Stimulated activated CD8-positive, alpha-beta memory T cell treated with anti-CD3 and anti-CD28 coated beads, Interleukin-15, amount 100 ng/mL, for 48 hours (primary cell): ENCODE data around the gene TMPRSS3.

Experiments
- DNase-seq, 2 donors: peaks; one replicate each; pipeline ENCODE4 v3.0.0-alpha.2; 2020; ENCODE audit warnings: low read depth in 2 of 2

Gene TMPRSS3

GRCh38 chr21:42350927-42351426 lies 44.9 kb downstream of the TMPRSS3 start, which contains the start of gene TFF2:
Gene TFF2, minus strand, starts transcription at chr21:42350994. Its CDS starts 37 bp downstream, at chr21:42350957.
- DNase-seq = no peak

GRCh38 chr21:42350318-42350910 lies 45.4 kb downstream of the TMPRSS3 start:
- DNase-seq = no peak

GRCh38 chr21:42349420-42350317 lies 46.2 kb downstream of the TMPRSS3 start:
- DNase-seq = no peak

- no peak for DNase-seq
Observed at GRCh38 chr21:42348762-42349161, 47.1 kb downstream of the TMPRSS3 start.

GRCh38 chr21:42347601-42348327 lies 48.1 kb downstream of the TMPRSS3 start:
- DNase-seq = no peak

GRCh38 chr21:42346866-42347600 lies 48.8 kb downstream of the TMPRSS3 start:
- DNase-seq = no peak

GRCh38 chr21:42346441-42346840 lies 49.4 kb downstream of the TMPRSS3 start:
- no peak for DNase-seq

GRCh38 chr21:42344631-42345030 lies 51.2 kb downstream of the TMPRSS3 start:
- DNase-seq = no peak

GRCh38 chr21:42343963-42344510 lies 51.8 kb downstream of the TMPRSS3 start:
- no peak for DNase-seq

- DNase-seq = no peak
Observed at GRCh38 chr21:42343556-42343955, 52.3 kb downstream of the TMPRSS3 start.

- no peak for DNase-seq
Observed at GRCh38 chr21:42343101-42343500, 52.8 kb downstream of the TMPRSS3 start.

GRCh38 chr21:42341776-42342542 lies 53.9 kb downstream of the TMPRSS3 start:
- DNase-seq = no peak

GRCh38 chr21:42340187-42341050 lies 55.4 kb downstream of the TMPRSS3 start:
- DNase-seq = no peak

GRCh38 chr21:42338729-42339715 lies 56.8 kb downstream of the TMPRSS3 start:
- no peak for DNase-seq

- peak; percentile 51 to 62 for DNase-seq
Observed at GRCh38 chr21:42337830-42338728, 57.8 kb downstream of the TMPRSS3 start.

- no peak for DNase-seq
Observed at GRCh38 chr21:42337276-42337675, 58.6 kb downstream of the TMPRSS3 start.

GRCh38 chr21:42336054-42336453 lies 59.8 kb downstream of the TMPRSS3 start:
- no peak for DNase-seq
